Measurements from ENCODE around the gene CAPN7.

CAPN7 gene

DNA sequence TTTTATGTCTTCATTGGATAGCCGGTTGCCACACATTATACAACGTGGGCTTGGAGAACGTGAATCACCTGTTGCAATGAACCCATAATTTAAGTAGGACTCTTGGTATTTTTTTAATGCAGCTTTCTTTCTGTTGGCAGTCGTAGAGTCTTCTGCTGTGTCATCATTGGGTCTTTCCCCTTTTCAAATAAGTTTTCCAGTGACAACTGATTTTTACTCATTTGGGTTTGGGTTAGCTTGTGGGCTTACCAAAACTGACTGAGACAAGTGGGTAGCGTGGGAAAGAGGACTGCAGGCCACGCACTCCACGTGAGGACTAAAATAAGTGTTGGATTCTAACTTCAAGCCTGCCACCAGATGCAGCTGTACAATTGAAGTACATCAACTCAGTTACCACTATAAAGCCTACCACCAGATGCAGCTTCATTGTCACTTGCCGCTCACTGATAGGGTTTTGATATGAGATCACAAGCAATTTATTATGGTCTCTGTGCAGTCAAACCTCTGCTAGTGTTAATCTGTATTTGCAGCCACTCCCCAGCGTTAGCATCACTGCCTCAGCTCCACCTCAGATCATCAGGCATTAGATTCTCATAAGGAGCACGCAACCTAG, 6.4 kb upstream of the CAPN7 start:
- DNase-seq (ENCODE audit: low spot score): no peak

- no peak for DNase-seq (ENCODE audit: low spot score)
Observed at GRCh38 chr3:15204005-15204404, 2.0 kb upstream of the CAPN7 start.

DNA sequence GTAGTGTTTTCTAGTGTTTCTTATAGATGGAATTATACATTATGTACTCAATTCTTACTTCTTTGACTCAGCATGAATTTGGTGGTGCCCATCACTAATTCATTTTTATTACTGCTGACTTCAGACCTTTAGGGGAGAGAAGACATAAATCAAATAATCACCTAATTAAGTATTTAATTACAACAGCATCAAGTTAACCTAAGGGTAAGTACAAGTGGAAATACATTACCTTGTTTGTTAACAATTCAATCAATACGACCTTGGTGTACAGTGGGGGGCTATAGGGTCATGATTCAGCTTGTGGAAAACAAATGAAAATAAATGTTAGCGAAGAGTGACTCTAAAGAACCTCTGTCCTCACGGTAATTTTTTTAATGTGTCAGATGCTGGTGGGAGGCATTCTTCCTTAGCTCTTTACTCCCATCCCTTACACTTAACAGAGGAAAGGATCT, 538 bp upstream of the CAPN7 start:
- no peak for DNase-seq (ENCODE audit: low spot score)

- no peak for DNase-seq (ENCODE audit: low spot score)
Observed at GRCh38 chr3:15206662-15207576, 873 bp downstream of the CAPN7 start.

DNA sequence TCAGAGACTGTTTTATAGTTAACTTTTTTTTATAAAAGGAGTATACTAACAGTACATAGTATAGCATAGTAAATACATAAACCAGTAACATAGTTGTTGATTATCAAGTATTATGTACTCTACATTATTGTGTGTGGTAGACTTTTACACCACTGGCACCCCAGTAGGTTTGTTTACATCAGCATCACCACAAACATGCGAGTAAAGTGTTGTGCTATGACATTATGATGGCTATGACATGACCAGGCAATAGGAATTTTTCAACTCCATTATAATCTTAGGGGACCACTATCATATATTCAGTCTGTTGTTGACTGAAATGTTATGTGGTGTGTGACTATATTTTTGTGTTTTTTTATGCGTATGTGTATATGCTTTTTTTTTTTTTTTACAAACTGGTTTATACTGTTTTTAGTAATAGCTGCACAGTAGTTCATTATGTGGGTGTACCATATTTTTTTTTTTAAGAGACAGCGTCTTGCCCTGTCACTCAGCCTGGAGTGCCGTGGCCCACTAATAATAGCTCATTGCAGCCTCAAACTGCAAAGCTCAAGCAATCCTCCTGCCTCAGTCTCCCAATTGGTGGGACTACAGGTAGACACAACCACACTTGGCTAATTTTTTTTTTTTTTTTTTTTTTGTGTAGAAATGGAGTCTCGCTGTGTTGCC, 1.9 kb downstream of the CAPN7 start:
- no peak for DNase-seq (ENCODE audit: low spot score)

DNA sequence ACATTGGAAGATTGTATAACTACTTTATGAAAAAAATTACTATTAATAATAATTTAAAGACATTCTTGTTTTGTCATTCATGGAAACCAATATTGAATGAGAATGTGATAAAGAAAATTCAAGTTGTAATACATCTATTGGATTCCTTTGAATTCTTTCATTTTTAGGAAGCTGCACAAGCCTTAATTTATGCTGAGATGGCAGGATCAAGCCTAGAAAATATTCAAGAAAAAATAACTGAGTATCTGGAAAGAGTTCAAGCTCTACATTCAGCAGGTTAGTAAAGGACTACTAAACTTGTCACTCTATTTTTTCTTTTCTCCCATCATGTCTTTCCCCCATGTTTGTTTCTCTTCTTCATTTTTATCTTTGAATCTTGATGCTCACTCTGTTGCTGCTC, 5.9 kb downstream of the CAPN7 start:
- DNase-seq (ENCODE audit: low spot score): no peak

- no peak for DNase-seq (ENCODE audit: low spot score)
Observed at GRCh38 chr3:15214758-15215157, 8.7 kb downstream of the CAPN7 start.

DNA sequence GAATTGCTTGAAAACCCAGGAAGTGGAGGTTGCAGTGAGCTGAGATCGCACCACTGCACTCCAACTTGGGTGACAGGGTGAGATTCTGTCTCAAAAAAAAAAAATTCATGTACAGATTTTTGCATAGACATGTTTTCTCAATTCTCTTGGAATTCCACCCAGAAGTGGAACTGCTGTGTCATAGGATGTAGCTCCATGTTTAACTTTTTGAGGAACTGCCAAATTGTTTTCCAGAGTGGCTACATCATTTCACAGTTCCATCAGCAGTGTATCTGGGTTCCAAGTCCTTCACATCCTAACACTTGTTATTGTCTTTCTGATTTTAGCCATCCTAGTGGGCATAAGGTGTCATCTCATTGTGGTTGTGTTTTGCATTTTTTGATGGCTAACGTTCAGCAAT, 9.9 kb downstream of the CAPN7 start:
- DNase-seq (ENCODE audit: low spot score): no peak

DNA sequence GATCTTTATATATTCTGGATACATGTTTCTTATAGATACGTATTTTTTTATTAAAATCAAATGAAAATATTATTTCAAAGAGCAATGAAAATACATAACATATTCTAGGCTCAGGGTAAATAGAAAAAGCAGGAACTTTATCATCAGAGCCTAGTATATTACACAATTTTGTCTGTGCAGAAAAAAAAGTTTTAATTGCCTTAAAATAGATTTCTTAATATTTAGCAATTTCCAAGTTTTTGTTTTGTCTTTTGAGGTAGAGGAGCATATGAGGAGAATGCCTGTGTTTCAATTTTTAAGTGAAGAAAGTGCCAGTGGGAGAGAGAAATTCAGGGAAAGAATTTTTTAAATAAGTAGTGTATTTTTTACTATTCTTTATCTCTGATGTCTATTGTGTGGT, 10.5 kb downstream of the CAPN7 start:
- no peak for DNase-seq (ENCODE audit: low spot score)

GRCh38 chr3:15217011-15217671, 11.1 kb downstream of the CAPN7 start:
- DNase-seq (ENCODE audit: low spot score): no peak

DNA sequence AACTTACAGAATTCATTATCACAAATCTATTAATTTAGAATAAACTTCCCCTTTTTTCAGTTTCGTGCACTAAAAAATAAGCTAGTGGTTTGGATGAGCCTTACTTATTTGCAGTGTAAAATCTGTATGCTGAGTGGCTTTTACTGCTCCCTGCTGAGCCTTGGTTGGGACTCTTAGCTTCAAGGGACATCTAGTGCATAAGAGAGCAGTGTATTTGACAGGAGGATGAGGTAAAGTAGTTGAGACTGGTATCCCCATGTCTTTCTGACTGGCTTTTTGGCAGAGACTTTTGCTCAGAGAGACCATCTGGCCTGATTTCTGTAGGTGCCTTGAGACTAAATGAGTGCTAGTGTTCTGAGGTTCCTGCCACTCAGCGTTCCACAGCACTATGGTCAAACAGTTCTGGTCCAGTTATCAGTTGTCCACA, 11.8 kb downstream of the CAPN7 start:
- no peak for DNase-seq (ENCODE audit: low spot score)

DNA sequence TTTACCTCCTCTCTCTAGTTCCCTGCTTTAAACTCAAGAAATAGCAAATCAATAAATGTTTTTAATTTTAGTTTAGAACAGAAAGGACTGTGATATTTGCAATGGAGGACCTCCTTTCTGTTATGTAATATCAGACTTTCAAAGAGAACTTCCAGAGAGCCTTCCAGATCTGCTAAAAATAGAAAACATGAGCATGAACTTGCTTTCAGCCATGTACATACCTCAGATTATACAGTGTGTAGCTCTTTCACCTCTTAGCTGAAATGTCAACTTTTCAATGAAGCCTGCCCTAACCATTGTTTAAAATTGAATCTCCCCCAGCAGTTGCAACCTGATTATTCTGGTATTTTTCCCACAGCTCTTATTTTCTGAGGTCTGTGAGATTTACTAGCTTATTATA, 12.6 kb downstream of the CAPN7 start:
- DNase-seq (ENCODE audit: low spot score): no peak

DNA sequence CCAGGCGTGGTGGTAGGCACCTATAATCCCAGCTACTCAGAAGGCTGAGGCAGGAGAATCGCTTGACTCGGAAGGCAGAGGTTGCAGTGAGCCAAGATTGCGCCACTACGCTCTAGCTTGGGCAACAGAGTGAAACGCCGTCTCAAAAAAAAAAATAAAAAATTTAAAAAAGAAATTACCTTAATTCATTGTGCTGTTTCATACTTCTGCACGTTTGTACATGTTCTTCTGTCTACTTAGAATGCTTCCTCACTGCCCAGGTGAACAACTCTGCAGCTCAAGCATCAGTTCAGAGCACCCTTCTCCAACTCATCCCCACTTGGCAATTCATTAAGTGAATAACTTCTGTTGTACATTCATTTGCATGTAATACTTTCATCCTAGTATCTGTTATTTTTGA, 14.0 kb downstream of the CAPN7 start:
- DNase-seq (ENCODE audit: low spot score): no peak

DNA sequence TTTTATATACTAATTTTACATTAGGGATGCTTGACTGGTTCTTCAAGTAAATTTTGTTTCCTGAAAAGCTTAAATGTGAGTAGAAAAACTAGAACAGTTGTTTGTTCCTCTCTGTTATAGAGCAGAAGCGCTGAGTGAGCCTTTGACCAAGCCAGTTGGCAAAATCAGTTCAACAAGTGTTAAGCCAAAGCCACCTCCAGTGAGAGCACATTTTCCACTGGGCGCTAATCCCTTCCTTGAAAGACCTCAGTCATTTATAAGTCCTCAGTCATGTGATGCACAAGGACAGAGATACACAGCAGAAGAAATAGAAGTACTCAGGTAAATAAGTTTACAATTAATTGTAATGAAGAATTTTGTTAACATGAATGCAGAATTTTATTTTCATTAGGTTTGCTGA, 14.6 kb downstream of the CAPN7 start:
- DNase-seq (ENCODE audit: low spot score): no peak

DNA sequence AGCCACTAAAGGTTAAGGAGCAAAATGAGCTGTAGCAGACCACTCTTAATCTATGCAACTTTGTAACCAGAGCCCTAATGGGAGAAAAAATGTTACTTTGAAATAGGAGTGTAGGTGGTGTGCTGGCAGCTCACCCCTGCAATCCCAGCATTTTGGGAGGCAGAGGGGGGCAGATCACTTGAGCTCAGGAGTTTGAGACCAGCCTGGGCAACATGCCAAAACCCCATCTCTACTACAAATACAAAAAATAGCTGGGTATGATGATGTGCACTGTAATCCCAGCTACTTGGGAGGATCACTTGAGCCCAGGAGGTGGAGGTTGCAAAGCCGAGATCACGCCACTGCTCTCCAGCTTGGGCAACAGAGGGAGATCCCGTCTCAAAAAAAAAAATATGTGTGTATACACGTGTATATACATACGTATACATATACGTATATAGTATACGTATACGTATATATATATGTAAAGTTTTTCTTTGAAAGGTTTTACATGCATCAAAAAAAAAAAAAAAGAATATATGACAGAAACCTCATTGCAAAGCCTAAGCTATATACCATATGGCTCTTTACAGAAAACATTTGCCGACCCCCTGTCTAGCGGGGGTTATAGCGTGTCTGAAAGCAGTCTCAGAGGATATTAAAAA, 15.7 kb downstream of the CAPN7 start:
- no peak for DNase-seq (ENCODE audit: low spot score)

- no peak for DNase-seq (ENCODE audit: low spot score)
Observed at GRCh38 chr3:15223685-15224572, 17.9 kb downstream of the CAPN7 start.

DNA sequence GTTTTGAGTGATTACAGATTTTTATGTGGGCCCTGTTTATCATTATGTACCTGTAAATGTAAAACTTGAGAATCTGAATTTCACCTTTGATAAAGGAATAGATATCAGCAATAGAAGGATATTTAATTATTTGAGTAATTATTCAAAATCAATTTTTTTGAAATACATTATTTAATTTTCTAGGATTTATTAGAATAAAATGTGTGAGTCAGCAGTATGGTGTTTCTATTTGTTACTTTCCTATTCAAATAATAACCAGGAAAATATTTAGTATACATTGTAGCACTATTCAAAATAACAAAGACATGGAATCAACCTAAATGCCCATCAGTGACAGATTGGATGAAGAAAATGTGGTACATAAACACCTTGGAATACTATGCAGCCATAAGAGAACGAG, 22.1 kb downstream of the CAPN7 start:
- DNase-seq (ENCODE audit: low spot score): no peak

GRCh38 chr3:15229262-15229661, 23.2 kb downstream of the CAPN7 start:
- no peak for DNase-seq (ENCODE audit: low spot score)

- no peak for DNase-seq (ENCODE audit: low spot score)
Observed at GRCh38 chr3:15241341-15241740, 35.3 kb downstream of the CAPN7 start.

- DNase-seq (ENCODE audit: low spot score): no peak
Observed at GRCh38 chr3:15243822-15244482, 37.9 kb downstream of the CAPN7 start.

Data from putamen (tissue), 1 donor.